ENCODE results near the gene UBE2B.

The UBE2B gene

GRCh38 chr5:134397196-134397595 lies 25.8 kb downstream of the UBE2B start (continued):
- TF ChIP-seq ZSCAN18 (tag by site-specific recombination; IDR thresholded peaks at IDR 0.05) (no peak), ZNF169 (tag by site-specific recombination; IDR thresholded peaks at IDR 0.05) (no peak), HOXA7 (CRISPR knock-in tag; IDR thresholded peaks at IDR 0.05; ENCODE audit: borderline replicate concordance) (no peak), ZNF558 (tag by site-specific recombination; IDR thresholded peaks at IDR 0.05) (no peak), CTCF (tag by site-specific recombination; IDR thresholded peaks at IDR 0.05) (no peak), ZNF404 (tag by site-specific recombination; IDR thresholded peaks at IDR 0.05) (no peak), ZNF555 (tag by site-specific recombination; conservative IDR thresholded peaks at IDR 0.05) (no peak), ZNF19 (tag by site-specific recombination; IDR thresholded peaks at IDR 0.05; ENCODE audit: low read depth) (no peak), RBAK (tag by site-specific recombination; IDR thresholded peaks at IDR 0.05) (no peak)
- TF ChIP-seq, protein P1, sequence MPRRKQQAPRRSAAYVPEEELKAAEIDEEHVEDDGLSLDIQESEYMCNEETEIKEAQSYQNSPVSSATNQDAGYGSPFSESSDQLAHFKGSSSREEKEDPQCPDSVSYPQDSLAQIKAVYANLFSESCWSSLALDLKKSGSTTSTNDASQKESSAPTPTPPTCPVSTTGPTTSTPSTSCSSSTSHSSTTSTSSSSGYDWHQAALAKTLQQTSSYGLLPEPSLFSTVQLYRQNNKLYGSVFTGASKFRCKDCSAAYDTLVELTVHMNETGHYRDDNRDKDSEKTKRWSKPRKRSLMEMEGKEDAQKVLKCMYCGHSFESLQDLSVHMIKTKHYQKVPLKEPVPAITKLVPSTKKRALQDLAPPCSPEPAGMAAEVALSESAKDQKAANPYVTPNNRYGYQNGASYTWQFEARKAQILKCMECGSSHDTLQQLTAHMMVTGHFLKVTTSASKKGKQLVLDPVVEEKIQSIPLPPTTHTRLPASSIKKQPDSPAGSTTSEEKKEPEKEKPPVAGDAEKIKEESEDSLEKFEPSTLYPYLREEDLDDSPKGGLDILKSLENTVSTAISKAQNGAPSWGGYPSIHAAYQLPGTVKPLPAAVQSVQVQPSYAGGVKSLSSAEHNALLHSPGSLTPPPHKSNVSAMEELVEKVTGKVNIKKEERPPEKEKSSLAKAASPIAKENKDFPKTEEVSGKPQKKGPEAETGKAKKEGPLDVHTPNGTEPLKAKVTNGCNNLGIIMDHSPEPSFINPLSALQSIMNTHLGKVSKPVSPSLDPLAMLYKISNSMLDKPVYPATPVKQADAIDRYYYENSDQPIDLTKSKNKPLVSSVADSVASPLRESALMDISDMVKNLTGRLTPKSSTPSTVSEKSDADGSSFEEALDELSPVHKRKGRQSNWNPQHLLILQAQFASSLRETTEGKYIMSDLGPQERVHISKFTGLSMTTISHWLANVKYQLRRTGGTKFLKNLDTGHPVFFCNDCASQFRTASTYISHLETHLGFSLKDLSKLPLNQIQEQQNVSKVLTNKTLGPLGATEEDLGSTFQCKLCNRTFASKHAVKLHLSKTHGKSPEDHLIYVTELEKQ (tag by site-specific recombination; IDR thresholded peaks at IDR 0.05; ENCODE audit: borderline replicate concordance): no peak
- TF ChIP-seq, protein P2, sequence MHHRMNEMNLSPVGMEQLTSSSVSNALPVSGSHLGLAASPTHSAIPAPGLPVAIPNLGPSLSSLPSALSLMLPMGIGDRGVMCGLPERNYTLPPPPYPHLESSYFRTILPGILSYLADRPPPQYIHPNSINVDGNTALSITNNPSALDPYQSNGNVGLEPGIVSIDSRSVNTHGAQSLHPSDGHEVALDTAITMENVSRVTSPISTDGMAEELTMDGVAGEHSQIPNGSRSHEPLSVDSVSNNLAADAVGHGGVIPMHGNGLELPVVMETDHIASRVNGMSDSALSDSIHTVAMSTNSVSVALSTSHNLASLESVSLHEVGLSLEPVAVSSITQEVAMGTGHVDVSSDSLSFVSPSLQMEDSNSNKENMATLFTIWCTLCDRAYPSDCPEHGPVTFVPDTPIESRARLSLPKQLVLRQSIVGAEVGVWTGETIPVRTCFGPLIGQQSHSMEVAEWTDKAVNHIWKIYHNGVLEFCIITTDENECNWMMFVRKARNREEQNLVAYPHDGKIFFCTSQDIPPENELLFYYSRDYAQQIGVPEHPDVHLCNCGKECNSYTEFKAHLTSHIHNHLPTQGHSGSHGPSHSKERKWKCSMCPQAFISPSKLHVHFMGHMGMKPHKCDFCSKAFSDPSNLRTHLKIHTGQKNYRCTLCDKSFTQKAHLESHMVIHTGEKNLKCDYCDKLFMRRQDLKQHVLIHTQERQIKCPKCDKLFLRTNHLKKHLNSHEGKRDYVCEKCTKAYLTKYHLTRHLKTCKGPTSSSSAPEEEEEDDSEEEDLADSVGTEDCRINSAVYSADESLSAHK (tag by site-specific recombination; IDR thresholded peaks at IDR 0.05): no peak

- TF ChIP-seq BCL11A (tag by site-specific recombination; IDR thresholded peaks at IDR 0.05; ENCODE audit: low read depth) (no peak), ZNF677 (tag by site-specific recombination; IDR thresholded peaks at IDR 0.05) (peak; percentile 93)
- Histone ChIP-seq H3K36me3 (ENCODE audit: control insufficient read depth in 2 of 2, insufficient read depth in 1 of 2, low read length in 2 of 2) (peaks cover 24 to 69% of the 10 kb centered on the region in 2 experiments), H3K4me3 (ENCODE audit: low read depth, low read length) (no peak overlapping the region), H3K9me3 (ENCODE audit: control insufficient read depth, insufficient read depth, low read depth, low read length) (no peaks in the 10 kb centered on the region), H3K27ac (ENCODE audit: extremely low read depth, low read depth, low read length) (no peak overlapping the region), H3K4me1 (ENCODE audit: control insufficient read depth, insufficient read depth, low read length) (no peaks in the 10 kb centered on the region)
- POLR2A ChIA-PET: no interaction called here
- CTCF ChIA-PET: interaction anchor here (1.3 kb wide), 1 partner anchor 179 kb away, joined by 5 read pairs; no protein-coding TSS in a partner anchor
Observed at GRCh38 chr5:134398609-134399155, 27.3 kb downstream of the UBE2B start.

DNA sequence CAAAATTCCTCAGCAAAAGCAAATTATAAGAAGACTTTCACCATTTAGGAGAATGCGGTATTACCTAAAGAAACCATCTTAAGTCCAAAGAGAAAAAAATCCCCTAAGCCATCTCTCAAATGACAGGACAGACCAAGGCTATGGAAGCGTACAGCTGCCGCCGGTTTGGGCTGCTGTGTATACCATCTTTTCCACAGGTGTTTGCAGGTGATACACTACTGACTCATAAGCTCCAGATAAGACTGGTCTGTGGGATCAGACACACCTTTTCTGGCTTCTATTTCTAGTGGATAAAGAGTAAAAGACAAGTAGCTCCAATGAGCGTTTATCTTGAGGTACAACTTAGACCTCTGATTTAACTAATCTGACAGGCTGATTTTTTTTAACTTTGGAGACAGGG lies 32.6 kb downstream of the UBE2B start:
- Histone ChIP-seq H3K27ac (ENCODE audit: extremely low read depth, low read depth, low read length) (no peak overlapping the region), H3K9me3 (ENCODE audit: control insufficient read depth, insufficient read depth, low read depth, low read length) (no peaks in the 10 kb centered on the region), H3K36me3 (ENCODE audit: control insufficient read depth in 2 of 2, insufficient read depth in 1 of 2, low read length in 2 of 2) (peaks cover 49% of the 10 kb centered on the region in 2 experiments), H3K4me1 (ENCODE audit: control insufficient read depth, insufficient read depth, low read length) (no peaks in the 10 kb centered on the region), H3K4me3 (ENCODE audit: low read depth, low read length) (no peak overlapping the region)
- TF ChIP-seq ZNF426 (tag by site-specific recombination; IDR thresholded peaks at IDR 0.05): no peak
- peak; percentile 36; the same call in 1 of the 2 replicates for TF ChIP-seq SCRT2 (tag by site-specific recombination; IDR thresholded peaks at IDR 0.05)
- ChIA-PET POLR2A (interaction anchor here (0.6 kb wide), 1 partner anchor 124 kb away, joined by 3 read pairs; no protein-coding TSS in a partner anchor), CTCF (interaction anchor here (0.8 to 1.8 kb wide), 2 partner anchors 124 to 185 kb away, joined by 3 to 6 read pairs; no protein-coding TSS in a partner anchor)

Data from HEK293 (cell line).